ENCODE results near the gene MTR.
"Not testable (repeated sequence)": the region's sequence is repeated elsewhere in the genome, so short reads cannot be mapped to it uniquely, and the experiment has no call there.

The MTR gene

GRCh38 chr1:236908669-236909068, 113.6 kb downstream of the MTR start:
- DNase-seq = no peak

- not testable (repeated sequence) for DNase-seq
Observed at GRCh38 chr1:236911047-236911446, 116.0 kb downstream of the MTR start.

- DNase-seq = no peak
Observed at GRCh38 chr1:236913371-236914037, 118.4 kb downstream of the MTR start.

- no peak for DNase-seq
Observed at GRCh38 chr1:236914375-236914774, 119.3 kb downstream of the MTR start.

GRCh38 chr1:236916131-236916800, 121.2 kb downstream of the MTR start:
- DNase-seq = no peak

- DNase-seq = no peak
Observed at GRCh38 chr1:236917448-236917847, 122.4 kb downstream of the MTR start.

- no peak for DNase-seq
Observed at GRCh38 chr1:236920286-236920894, 125.3 kb downstream of the MTR start.

- DNase-seq = no peak
Observed at GRCh38 chr1:236921610-236922009, 126.5 kb downstream of the MTR start.

- no peak for DNase-seq
Observed at GRCh38 chr1:236922190-236922589, 127.1 kb downstream of the MTR start.

- no peak for DNase-seq
Observed at GRCh38 chr1:236925386-236925785, 130.3 kb downstream of the MTR start.

GRCh38 chr1:236930503-236930902, 135.4 kb downstream of the MTR start:
- DNase-seq = no peak

GRCh38 chr1:236938760-236939159, 143.7 kb downstream of the MTR start:
- no peak for DNase-seq

- no peak for DNase-seq
Observed at GRCh38 chr1:236942431-236942830, 147.3 kb downstream of the MTR start.

GRCh38 chr1:236944556-236944955, 149.5 kb downstream of the MTR start:
- no peak for DNase-seq

GRCh38 chr1:236945002-236945401, 149.9 kb downstream of the MTR start:
- no peak for DNase-seq

- no peak for DNase-seq
Observed at GRCh38 chr1:236947794-236948193, 152.7 kb downstream of the MTR start.

- no peak for DNase-seq
Observed at GRCh38 chr1:236948381-236948780, 153.3 kb downstream of the MTR start.

- DNase-seq = no peak
Observed at GRCh38 chr1:236948996-236949395, 153.9 kb downstream of the MTR start.

GRCh38 chr1:236950365-236950764, 155.3 kb downstream of the MTR start:
- DNase-seq = no peak

GRCh38 chr1:236951672-236952071, 156.6 kb downstream of the MTR start:
- DNase-seq = no peak

- DNase-seq = no peak
Observed at GRCh38 chr1:236952246-236953003, 157.3 kb downstream of the MTR start.

- DNase-seq = no peak
Observed at GRCh38 chr1:236953151-236953700, 158.1 kb downstream of the MTR start.

Data from NCI-H1105 treated with DMSO at 0.1 percent for 48 hours (cell line).